Adipocyte (in vitro differentiated cells): ENCODE measurements around the gene PCYT2.
"Not testable (repeated sequence)": the region's sequence is repeated elsewhere in the genome, so short reads cannot be mapped to it uniquely, and the experiment has no call there.

Source experiments
- DNase-seq: peaks from one replicate; pipeline ENCODE4 v3.0.0-alpha.2; 2015; ENCODE audit warnings: low read depth
- H3K27me3 ChIP-seq: replicated peaks from 2 replicates; pipeline ENCODE4 v1.7.0; 2013; ENCODE audit warnings: mild to moderate bottlenecking, low read length, moderate library complexity; ENCODE audit not compliant: control insufficient read depth, insufficient read depth
- H3K36me3 ChIP-seq: 2 replicates; pipeline ENCODE4 v1.7.0; 2013; ENCODE audit warnings: low read length, mild to moderate bottlenecking, moderate library complexity; ENCODE audit not compliant: control insufficient read depth, insufficient read depth, severe bottlenecking
- H3K4me1 ChIP-seq: 2 replicates; pipeline ENCODE4 v1.7.0; 2013; ENCODE audit warnings: mild to moderate bottlenecking, low read length, moderate library complexity; ENCODE audit not compliant: control insufficient read depth, insufficient read depth
- H3K4me3 ChIP-seq: 2 replicates; pipeline ENCODE4 v1.7.0; 2013; ENCODE audit warnings: mild to moderate bottlenecking, low read length, moderate library complexity
- H3K9ac ChIP-seq: 2 replicates; pipeline ENCODE4 v1.7.0; 2013; ENCODE audit warnings: mild to moderate bottlenecking, low read length, moderate library complexity
- H3K9me3 ChIP-seq: 2 replicates; pipeline ENCODE4 v1.7.0; 2013; ENCODE audit warnings: mild to moderate bottlenecking, low read length, moderate library complexity; ENCODE audit not compliant: control insufficient read depth

PCYT2 gene

GRCh38 chr17:81923302-81924260 lies 12.4 kb upstream of the PCYT2 start:
- DNase-seq = peak; percentile 86
- H3K4me1 ChIP-seq = peaks cover 37% of the 10 kb centered on the region

GRCh38 chr17:81922566-81923301 lies 11.5 kb upstream of the PCYT2 start:
- Histone ChIP-seq H3K9me3 (no peaks in the 10 kb centered on the region), H3K27me3 (no peaks in the 10 kb centered on the region), H3K36me3 (peaks cover 14% of the 10 kb centered on the region), H3K4me3 (peak overlapping the region; percentile 76), H3K4me1 (peaks cover 37% of the 10 kb centered on the region), H3K9ac (no peak overlapping the region)
- no peak for DNase-seq

More at GRCh38 chr17:81923302-81924260, 12.4 kb upstream of the PCYT2 start:
- H3K36me3 ChIP-seq = peaks cover 14% of the 10 kb centered on the region
- peak overlapping the region; percentile 79 for H3K9ac ChIP-seq
- no peaks in the 10 kb centered on the region for H3K9me3 ChIP-seq
- no peaks in the 10 kb centered on the region for H3K27me3 ChIP-seq
- peak overlapping the region; percentile 76 for H3K4me3 ChIP-seq

- Histone ChIP-seq H3K36me3 (peaks cover 14% of the 10 kb centered on the region), H3K4me3 (no peak overlapping the region), H3K9ac (no peak overlapping the region), H3K4me1 (peaks cover 39% of the 10 kb centered on the region), H3K27me3 (no peaks in the 10 kb centered on the region), H3K9me3 (no peaks in the 10 kb centered on the region)
- DNase-seq = no peak
These were observed 10.9 kb upstream of the PCYT2 start for GRCh38 chr17:81921996-81922565.

- Histone ChIP-seq H3K9me3 (no peaks in the 10 kb centered on the region), H3K4me3 (no peak overlapping the region)
These were observed 10.3 kb upstream of the PCYT2 start for GRCh38 chr17:81921537-81921862.

GRCh38 chr17:81920612-81921536 lies 9.7 kb upstream of the PCYT2 start:
- Histone ChIP-seq H3K4me3 (no peak overlapping the region), H3K9me3 (no peaks in the 10 kb centered on the region), H3K27me3 (no peaks in the 10 kb centered on the region), H3K9ac (peak overlapping the region; percentile 26), H3K36me3 (peaks cover 14% of the 10 kb centered on the region), H3K4me1 (peaks cover 46% of the 10 kb centered on the region)
- no peak for DNase-seq

More at GRCh38 chr17:81921537-81921862, 10.3 kb upstream of the PCYT2 start:
- H3K9ac ChIP-seq = no peak overlapping the region
- no peaks in the 10 kb centered on the region for H3K27me3 ChIP-seq
- no peak for DNase-seq
- peaks cover 14% of the 10 kb centered on the region for H3K36me3 ChIP-seq
- peaks cover 45% of the 10 kb centered on the region for H3K4me1 ChIP-seq

- peaks cover 32% of the 10 kb centered on the region for H3K36me3 ChIP-seq
These were observed 7.8 kb upstream of the PCYT2 start for GRCh38 chr17:81918832-81919545.

GRCh38 chr17:81918333-81918669 lies 7.1 kb upstream of the PCYT2 start:
- H3K9me3 ChIP-seq, H3K27me3 ChIP-seq, H3K4me3 ChIP-seq, DNase-seq, H3K9ac ChIP-seq: not testable (repeated sequence)
- Histone ChIP-seq H3K36me3 (peaks cover 39% of the 10 kb centered on the region), H3K4me1 (peaks cover 27% of the 10 kb centered on the region)

More at GRCh38 chr17:81918832-81919545, 7.8 kb upstream of the PCYT2 start:
- Histone ChIP-seq H3K9ac (no peak overlapping the region), H3K4me3 (no peak overlapping the region), H3K4me1 (peaks cover 34% of the 10 kb centered on the region), H3K27me3 (no peaks in the 10 kb centered on the region), H3K9me3 (no peaks in the 10 kb centered on the region)
- no peak for DNase-seq

- H3K36me3 ChIP-seq = peaks cover 45% of the 10 kb centered on the region
These were observed 6.5 kb upstream of the PCYT2 start, which contains the start of gene SIRT7 for GRCh38 chr17:81917565-81918332. Gene SIRT7, minus strand, starts transcription at chr17:81918176. Its CDS starts 45 bp downstream, at chr17:81918131.

GRCh38 chr17:81916234-81917001 lies 5.2 kb upstream of the PCYT2 start:
- no peaks in the 10 kb centered on the region for H3K27me3 ChIP-seq
- DNase-seq = peak; percentile 46
- H3K36me3 ChIP-seq = peaks cover 44% of the 10 kb centered on the region
- no peaks in the 10 kb centered on the region for H3K9me3 ChIP-seq
- H3K9ac ChIP-seq = peak overlapping the region; percentile 81
- H3K4me3 ChIP-seq = peak overlapping the region; percentile 78
- peaks cover 19% of the 10 kb centered on the region for H3K4me1 ChIP-seq

More at GRCh38 chr17:81917565-81918332, 6.5 kb upstream of the PCYT2 start, which contains the start of gene SIRT7:
- Histone ChIP-seq H3K9ac (peak within 1 kb of the TSS; percentile 81), H3K4me3 (peak within 1 kb of the TSS; percentile 78), H3K4me1 (peaks cover 23% of the 10 kb centered on the region), H3K27me3 (no peaks in the 10 kb centered on the region), H3K9me3 (no peaks in the 10 kb centered on the region)
- peak; percentile 87 for DNase-seq
